Kidney (tissue), 14 donors: ENCODE data around the gene MYH14. TPM values are rescaled to one million over a fixed set of nuclear protein-coding genes. Genes with fewer than 3 reads are reported as not detected.

Experiments
- DNase-seq, 5 donors: peaks; one replicate each; pipeline ENCODE4 v3.0.0-alpha.2; 2013 to 2020
- FAIRE-seq: peaks from 2 replicates; lab custom pipeline; 2012; peaks lifted over from hg19 to GRCh38; lab: Jason Lieb, UNC
- H3K27ac ChIP-seq, 2 donors: one replicate each; pipeline ENCODE4 v1.7.0; 2013; ENCODE audit warnings: low read depth in 2 of 2, low read length in 2 of 2, inconsistent platforms in 1 of 2
- H3K27me3 ChIP-seq: one replicate; pipeline ENCODE4 v1.7.1; 2013; ENCODE audit warnings: low read length, inconsistent platforms; ENCODE audit not compliant: control insufficient read depth, insufficient read depth
- H3K36me3 ChIP-seq, 3 donors: one replicate each; pipeline versions ENCODE4 v1.7.0 to v1.7.1; 2013; ENCODE audit warnings: low read length in 3 of 3, control low read depth in 1 of 3, inconsistent platforms in 1 of 3; ENCODE audit not compliant: insufficient read depth in 3 of 3, control insufficient read depth in 2 of 3
- H3K4me1 ChIP-seq, 3 donors: one replicate each; pipeline versions ENCODE4 v1.7.0 to v1.7.1; 2013; ENCODE audit warnings: low read length in 3 of 3, inconsistent platforms in 1 of 3, low read depth in 1 of 3; ENCODE audit not compliant: control insufficient read depth in 2 of 3, insufficient read depth in 2 of 3
- H3K4me3 ChIP-seq, 3 donors: one replicate each; pipeline versions ENCODE4 v1.7.0 to v1.8.1; 2013; ENCODE audit warnings: low read length in 3 of 3, control low read depth in 1 of 3, inconsistent platforms in 1 of 3
- H3K9ac ChIP-seq, 3 donors: one replicate each; pipeline versions ENCODE4 v1.7.0 to v1.7.1; 2013; ENCODE audit warnings: low read length in 3 of 3, control low read depth in 1 of 3, inconsistent platforms in 1 of 3
- H3K9me3 ChIP-seq, 3 donors: one replicate each; pipeline versions ENCODE4 v1.7.0 to v1.7.1; 2013; ENCODE audit warnings: low read length in 3 of 3, control low read depth in 1 of 3, inconsistent platforms in 1 of 3; ENCODE audit not compliant: control insufficient read depth in 2 of 3, insufficient read depth in 1 of 3
- CTCF ChIP-seq: IDR thresholded peaks from 3 replicates; pipeline ENCODE4 v1.5.1; 2012; ENCODE audit warnings: mild to moderate bottlenecking, moderate library complexity, borderline replicate concordance; ENCODE audit not compliant: insufficient read depth; ENCODE audit errors: extremely low read depth
- intact Hi-C: fragments of 100-400 bp; cut with DNase I; formaldehyde crosslinking; loops from one replicate; pipeline ENCODE4 v1.11.1; 2022
- polyA plus RNA-seq: library from polyadenylated mRNA; stranded (reverse); fragments of 350-450 nt; fragmentation: Illumina TruSeq; extraction: RNeasy Lipid Tissue Mini Kit (QIAGEN cat#74804); gene quantifications from one replicate; pipeline ENCODE4 v1.2.3, GENCODE V29; 2014; ENCODE audit warnings: low read depth, low replicate concordance; ENCODE audit not compliant: insufficient read depth
- total RNA-seq: library from RNA; stranded (reverse); fragmentation: NEBNext Ultra II Directional; extraction: Animal tissue kit (Norgen Biotek cat#: 25700); gene quantifications from one replicate; pipeline ENCODE4 v1.2.1, GENCODE V29; 2021
- donor health status: control.
- donor health status: control.
- donor health status: control.
- donor health status: control.
- donor health status: control.
- donor health status: DM: yes; HTN: yes; CAD: no.
- donor health status: Normal renal cell carcinoma (clear cell type).

MYH14 gene
- total and polyA plus RNA-seq, 2 donors from 2014 or later = 23.9 to 81.4 TPM

DNA sequence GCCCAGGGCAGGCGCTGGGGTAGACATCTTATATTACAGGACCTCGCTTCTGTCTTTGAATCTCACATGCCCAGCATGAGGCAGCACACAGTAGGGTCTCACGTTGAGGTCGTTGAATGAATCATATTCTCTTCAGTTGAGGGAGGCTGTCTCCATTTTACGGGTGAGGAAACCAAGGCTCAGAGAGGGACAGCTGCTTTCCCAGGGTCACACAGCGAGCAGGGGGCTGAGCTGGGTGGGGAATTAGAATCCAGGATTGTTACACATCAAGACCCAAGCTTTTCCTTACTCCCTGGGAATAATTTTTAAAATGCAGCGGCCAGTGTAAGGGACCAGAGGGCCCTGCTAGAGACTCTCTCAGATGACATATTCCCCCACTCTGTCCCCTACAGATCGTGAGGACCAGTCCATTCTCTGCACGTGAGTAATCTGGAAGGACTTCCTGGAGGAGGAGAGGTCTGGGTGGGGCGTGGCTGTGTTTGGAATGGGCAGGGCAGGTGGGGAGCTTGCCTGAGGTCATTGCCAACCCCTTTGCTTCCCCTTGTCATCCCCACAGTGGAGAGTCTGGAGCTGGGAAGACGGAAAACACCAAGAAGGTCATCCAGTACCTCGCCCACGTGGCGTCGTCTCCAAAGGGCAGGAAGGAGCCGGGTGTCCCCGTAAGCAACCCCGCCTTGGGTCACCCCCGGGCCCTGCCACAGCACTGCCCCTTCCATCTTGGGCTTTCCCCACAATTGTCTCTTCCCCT is 19.4 kb downstream of the MYH14 start:
- no peak overlapping the region for H3K4me3 ChIP-seq
- intact Hi-C loops = no loop called here
- no peak overlapping the region for H3K27ac ChIP-seq
- no peak for TF ChIP-seq CTCF
- H3K27me3 ChIP-seq = no peaks in the 10 kb centered on the region
- peaks cover 0 to 5% (median 4%) of the 10 kb centered on the region in 3 donors for H3K36me3 ChIP-seq
- DNase-seq (no peak), FAIRE-seq (no peak)
- no peaks in the 10 kb centered on the region for H3K9me3 ChIP-seq
- no peaks in the 10 kb centered on the region for H3K4me1 ChIP-seq
- H3K9ac ChIP-seq = no peak overlapping the region

DNA sequence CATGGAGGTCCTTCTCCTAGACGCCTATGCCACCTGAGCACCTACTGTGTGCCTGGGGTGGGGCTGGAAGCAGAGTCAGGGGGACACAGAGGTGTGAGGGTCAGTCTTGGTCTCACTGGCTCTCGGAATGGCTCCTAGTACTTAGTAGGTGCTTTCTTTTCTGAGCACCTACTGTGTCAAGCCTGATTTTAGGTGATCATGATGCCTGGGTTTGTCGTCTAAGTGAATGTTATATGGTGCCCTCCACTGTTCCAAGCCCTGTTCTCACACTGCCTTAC is 20.0 kb downstream of the MYH14 start:
- no peak overlapping the region for H3K9ac ChIP-seq
- H3K4me1 ChIP-seq = no peaks in the 10 kb centered on the region
- FAIRE-seq (no peak), DNase-seq (no peak)
- no peaks in the 10 kb centered on the region for H3K27me3 ChIP-seq
- H3K36me3 ChIP-seq = peaks cover 0 to 5% (median 4%) of the 10 kb centered on the region in 3 donors
- H3K4me3 ChIP-seq = no peak overlapping the region
- intact Hi-C loops = no loop called here
- TF ChIP-seq CTCF = no peak
- no peak overlapping the region for H3K27ac ChIP-seq
- no peaks in the 10 kb centered on the region for H3K9me3 ChIP-seq

DNA sequence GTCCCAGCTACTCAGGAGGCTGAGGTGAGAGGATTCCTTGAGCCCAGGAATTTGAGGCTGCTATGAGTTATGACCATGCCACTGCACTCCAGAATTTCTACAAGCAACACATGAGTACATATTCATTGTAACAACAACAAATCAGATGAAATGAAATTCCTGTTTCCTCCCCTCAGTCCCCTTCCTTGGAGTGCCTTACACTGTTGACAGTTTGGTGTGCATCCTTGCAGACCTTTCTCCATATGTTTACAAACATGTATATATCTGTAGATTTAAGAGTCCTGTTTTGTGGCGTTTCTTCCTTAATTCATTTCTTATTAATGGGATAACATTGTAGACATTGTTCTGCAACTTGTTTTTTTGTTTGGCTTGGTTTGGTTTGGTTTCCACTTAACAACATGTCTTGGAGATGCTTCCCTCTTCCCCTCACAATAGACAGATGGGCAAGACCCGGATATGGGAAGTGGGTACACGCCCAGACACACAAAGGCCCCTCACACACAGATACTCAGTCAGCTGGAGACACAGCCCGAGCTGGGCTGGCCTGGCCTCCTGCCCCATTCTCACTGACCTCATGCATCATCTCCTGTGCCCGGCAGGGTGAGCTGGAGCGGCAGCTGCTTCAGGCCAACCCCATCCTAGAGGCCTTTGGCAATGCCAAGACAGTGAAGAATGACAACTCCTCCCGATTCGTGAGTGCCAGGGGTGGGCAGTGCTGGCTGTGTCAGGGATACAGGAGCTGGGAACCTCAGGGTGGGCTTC is 21.7 kb downstream of the MYH14 start:
- TF ChIP-seq CTCF = no peak
- FAIRE-seq (no peak), DNase-seq (no peak)
- Histone ChIP-seq H3K36me3 (peaks cover 0 to 5% (median 4%) of the 10 kb centered on the region in 3 donors), H3K4me3 (no peak overlapping the region), H3K9ac (no peak overlapping the region), H3K27me3 (no peaks in the 10 kb centered on the region), H3K9me3 (no peaks in the 10 kb centered on the region), H3K27ac (no peak overlapping the region), H3K4me1 (no peaks in the 10 kb centered on the region)
- intact Hi-C loops = no loop called here
